Dermis blood vessel endothelial cell (primary cell): ENCODE data around the gene ABLIM2. TPM values are rescaled to one million over a fixed set of nuclear protein-coding genes. Genes with fewer than 3 reads are reported as not detected.

Experiments used
- DNase-seq: peaks from one replicate; pipeline ENCODE4 v3.0.0; 2010
- total RNA-seq: library from RNA; depleted of rRNA; stranded (reverse); fragments of >200 nt; gene quantifications from 2 replicates; pipeline ENCODE4 v1.2.3, GENCODE V29; 2014

ABLIM2 gene
- 8.8 and 10.8 TPM in 2 replicates for total RNA-seq

DNA sequence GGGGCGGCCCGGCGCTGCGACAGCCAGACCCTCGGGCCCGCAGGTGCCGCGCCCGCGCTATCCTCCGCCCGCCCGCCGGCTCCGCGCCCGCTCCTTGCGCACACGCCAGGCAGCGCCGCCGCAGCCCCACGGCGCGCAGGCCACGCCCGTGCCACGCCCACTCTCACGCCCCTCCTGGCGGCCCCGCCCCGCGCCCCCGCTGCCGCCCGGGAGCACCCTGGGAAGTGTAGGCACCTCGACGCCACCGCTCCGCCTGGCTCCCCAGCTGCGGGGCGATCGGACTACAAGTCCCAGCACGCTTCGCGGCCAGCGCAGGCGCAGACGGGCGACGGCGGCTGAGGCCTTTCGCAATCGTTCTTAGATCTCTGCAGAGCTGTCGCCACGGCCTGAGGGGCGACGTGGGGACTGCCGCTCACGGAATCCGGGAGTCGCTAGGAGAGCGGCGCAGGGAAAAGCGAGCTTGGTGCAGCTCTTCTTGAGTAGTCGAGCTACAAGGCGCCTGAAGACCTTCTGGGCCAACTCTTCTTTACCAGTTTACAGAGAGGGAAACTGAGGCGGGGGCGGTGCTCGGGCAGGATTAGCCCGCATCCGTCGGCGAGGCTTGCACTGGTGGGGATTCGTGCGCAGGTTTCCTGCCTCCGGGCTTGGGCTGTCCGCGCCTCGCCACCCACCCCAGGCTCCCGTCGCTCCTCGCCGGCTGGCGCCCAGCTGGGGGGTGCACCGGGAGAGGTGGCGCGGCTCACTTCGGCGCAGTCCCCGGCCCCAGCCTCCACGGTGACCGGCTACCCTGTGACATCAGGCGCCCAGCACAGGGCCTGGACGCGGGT is at the start of gene ABLIM2:
Gene ABLIM2, minus strand, starts transcription at position 104 of the 827 bp plus-strand sequence. CDS start 124 bp downstream, outside the sequence.
- DNase-seq: peak; percentile 99

DNA sequence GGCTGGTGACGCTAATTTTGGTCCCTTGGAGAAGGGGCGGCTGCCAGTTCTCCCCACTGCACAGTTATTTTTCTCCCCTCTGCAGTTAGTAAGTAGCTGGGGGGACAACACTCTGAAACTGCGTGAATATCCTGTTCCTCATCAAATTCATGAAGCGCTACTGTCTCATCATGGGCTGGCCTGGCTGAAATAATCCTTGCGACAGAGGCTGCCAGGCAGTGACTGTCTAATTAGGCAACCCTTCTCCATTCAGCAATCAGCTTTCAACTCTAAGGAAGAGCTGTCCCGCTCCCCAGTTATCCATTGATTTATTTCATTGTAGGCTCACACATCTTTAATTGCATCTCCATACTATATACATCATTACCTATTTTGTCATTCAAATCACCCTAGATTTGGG is 48.7 kb upstream of the ABLIM2 start:
- DNase-seq: no peak

DNA sequence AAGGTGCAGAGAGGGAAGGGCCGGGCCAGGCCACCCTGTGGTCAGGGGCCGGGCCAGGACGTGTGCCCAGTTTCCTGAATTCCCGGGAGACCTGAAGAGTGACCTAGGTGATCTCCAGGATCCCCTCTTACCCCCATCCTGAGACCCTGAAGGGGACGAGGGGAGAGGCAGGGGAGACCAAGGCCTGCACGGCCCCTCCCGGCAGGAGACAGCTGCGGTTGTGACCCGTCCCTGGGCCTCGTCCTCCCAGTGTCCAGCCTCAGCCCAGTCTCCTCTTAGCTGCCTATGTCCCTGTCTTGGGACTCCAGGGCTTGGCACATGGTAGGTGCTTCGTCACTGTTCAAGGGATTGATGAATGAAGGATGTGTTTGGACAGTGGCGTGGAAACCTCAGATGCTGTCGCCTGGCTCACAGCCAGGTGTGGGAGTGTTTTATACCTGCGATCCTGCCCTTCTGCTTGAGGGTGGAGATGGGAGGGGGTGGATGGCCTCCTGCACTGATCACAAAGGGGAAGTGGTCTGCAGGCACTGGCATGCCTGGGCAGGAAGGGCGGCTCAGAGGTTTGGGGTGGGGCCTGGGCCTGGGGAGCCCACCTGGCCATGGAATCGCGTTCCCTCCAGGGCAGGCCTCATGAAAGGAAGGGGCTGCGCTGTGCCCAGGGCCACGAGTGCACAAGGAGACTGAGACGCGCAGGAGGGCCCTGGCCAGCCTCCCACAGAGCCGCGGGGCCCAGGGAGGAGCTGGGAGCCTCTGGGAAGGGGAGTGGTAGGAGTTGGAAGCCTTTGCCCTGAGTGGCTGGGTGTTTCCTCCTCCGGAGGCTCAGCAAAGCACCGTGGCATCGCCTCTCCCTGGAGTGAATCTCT is 47.4 kb upstream of the ABLIM2 start:
- DNase-seq: no peak

DNA sequence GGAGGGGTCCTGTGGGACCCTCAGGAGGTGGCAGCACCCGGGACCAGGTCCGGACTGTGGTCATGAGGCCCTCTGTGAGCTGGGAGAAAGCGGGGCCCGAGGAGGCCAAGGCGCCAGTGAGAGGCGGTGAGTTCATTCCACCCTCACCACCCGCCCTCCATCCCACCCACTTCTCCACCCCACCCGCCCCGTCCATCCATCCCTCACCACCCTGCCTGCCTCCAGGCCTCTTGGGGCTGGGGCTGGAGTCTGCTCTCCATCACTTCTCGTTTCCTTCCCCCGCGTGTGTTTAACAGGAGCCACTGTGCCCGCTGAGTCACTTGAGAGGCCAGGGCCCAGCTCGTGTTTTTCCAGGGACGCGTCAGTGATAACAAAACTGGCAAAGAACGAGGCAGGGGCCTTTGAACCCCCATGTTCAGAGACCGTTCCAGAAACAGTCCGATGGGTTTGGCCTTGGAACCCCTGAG is 46.7 kb upstream of the ABLIM2 start:
- no peak for DNase-seq

GRCh38 chr4:8204576-8205227 is 46.1 kb upstream of the ABLIM2 start:
- no peak for DNase-seq

DNA sequence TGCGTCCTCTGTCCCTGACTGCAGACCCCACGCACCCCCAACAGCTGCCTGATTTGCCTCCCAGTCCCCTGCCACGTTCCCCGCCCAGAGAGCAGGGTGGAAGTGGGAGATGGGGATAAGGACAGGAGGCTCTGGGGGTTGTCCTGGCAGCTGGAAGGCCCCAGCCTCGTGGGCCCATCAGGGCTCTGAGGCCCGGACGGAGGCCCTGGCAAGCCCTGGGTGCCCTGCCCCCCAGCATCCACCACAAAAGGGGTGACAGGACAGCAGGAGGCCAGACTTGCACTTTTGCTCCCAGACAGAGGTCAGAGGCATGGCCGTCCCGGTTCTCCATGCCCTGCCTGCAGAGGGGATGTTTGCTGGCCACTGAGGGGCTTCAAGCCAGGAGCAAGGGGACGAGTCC is 45.2 kb upstream of the ABLIM2 start:
- DNase-seq: no peak

DNA sequence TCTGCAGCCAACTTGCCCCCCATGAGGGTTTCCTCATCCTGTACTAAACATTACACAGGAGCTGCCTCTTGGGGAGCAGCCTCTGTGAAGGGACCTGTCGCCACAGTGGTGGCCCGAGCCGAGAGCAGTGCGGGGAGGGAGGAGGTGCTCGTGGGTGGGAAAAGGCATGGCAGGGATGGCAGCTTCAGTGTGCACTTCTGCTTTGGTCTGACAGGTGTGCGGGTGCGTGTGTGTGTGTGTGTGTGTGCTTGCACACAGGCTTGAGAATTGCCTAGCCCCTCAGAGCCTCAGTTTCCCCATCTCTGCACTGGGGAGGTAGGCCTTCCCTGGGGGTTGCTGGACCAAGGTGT is 44.4 kb upstream of the ABLIM2 start:
- no peak for DNase-seq

DNA sequence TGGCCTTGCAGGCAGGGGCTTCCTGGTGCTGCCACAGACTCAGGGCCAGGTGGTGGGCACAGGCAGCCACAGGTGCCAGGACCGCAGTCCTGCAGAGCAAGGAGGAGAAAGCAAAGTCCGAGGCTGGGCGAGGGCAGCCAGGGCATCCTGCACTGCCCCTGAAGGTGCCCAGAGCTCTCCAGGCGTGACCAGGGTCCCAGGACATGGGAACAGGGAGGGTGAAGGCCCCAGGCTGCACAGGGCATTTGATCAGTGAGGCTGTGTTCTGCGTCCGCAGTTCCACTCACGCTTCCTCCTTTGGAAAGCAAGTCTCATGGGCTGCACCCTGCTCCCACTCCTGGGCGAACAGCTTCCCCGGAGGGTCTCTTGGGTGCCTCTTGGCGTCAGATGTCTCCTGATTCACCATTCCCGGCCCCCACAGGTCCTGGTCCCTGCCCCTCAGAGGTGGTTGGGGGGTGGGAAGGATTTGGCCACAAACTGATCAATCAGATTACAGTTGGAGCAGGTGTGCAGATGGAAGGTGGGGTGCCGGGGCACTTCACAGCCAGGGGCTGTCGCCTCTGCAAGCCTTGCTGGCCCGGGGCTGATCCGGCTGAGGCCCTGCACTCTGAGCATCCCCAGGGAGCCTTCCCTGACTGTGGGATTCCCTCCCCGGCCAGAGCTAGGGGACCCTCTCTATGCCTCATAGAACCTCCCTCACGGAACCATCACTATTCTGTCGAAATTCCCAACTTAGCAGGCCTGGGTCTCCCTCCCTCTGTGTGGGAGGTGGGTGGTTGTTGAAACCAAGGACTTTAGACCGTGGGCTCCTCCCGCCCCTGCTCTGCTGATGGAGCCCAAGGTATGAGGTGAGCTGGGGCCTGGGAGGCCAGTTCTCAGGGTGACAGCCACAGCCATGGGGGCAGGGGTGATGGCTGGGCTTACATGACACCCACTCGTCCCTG is 43.8 kb upstream of the ABLIM2 start:
- no peak for DNase-seq

- DNase-seq: peak; percentile 40
These were observed 42.7 kb upstream of the ABLIM2 start for GRCh38 chr4:8201321-8201781.

GRCh38 chr4:8200302-8200975 is 41.8 kb upstream of the ABLIM2 start:
- peak; percentile 78 for DNase-seq

DNA sequence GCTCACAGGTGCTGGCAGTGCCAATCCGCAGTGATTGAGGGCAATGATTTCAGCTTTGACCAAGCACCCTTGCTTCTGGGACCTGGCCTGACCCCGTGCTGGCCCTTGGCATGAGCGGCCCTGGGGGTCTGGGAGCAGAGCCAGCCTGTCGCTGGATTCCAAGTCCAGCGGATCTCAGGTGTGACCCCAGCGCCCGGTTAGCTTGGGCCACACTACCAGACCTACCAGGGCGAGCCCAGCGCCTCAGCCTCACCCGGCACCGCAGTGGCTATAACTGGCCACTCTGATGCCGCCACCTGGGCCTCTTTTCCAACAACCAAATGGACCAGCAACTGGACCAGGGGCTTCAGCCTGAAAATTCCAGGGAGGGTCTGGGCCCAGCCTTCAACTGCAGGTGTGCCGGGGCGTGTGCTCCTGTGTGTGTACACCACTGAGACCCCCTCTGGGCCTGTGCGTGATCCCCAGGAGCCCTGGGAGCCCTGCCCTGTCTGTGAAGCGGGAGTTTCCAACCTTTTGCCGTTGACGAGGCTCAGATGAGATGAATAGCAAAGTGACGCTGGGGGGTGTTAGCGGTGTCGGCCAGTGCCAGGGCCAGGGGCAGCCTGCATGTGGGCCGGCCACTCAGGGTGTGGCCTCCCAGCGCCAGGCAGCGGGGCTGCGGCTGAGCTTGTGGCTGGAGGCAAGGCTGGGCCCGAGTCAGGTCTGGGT is 41.1 kb upstream of the ABLIM2 start:
- DNase-seq: peak; percentile 51

- DNase-seq: peak; percentile 97
These were observed 40.4 kb upstream of the ABLIM2 start, which contains the start of gene SH3TC1 for GRCh38 chr4:8198906-8199593. Gene SH3TC1 (plus strand): TSS chr4:8199290. CDS start chr4:8205195, 5,905 bp downstream.

DNA sequence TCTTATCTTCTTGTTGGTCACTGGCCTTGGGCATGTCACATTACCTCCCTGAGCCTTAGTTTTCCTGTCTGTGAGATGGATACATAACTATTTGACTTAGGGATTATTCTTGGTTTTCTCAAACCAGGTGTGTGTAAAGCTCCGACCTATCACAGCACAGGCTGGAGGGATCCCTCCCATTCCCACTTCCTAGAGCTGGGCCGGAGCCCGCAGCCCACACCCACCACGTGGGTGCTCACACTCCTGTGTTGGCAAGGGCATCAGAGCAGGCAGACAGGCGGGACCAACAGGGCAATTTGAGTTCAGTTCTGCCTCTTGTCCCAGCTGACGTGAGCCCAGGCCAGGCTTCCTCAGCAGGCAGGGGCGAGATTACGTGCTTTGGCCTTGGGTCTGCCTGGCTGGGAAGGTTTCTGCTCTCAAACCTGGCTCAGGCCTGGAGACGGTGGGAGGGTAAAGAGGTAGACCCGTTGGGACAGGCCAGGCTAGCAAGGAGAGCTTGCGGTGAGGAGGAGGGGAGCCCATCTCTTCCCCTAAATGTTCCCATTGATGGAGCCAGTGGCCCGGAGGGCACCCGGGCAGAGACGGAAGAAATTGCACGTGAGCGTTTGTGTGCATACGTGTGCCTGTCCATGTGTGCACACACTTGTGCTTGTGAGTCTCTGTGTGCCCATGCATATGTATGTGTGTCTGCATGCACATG is 39.7 kb upstream of the ABLIM2 start:
- no peak for DNase-seq

DNA sequence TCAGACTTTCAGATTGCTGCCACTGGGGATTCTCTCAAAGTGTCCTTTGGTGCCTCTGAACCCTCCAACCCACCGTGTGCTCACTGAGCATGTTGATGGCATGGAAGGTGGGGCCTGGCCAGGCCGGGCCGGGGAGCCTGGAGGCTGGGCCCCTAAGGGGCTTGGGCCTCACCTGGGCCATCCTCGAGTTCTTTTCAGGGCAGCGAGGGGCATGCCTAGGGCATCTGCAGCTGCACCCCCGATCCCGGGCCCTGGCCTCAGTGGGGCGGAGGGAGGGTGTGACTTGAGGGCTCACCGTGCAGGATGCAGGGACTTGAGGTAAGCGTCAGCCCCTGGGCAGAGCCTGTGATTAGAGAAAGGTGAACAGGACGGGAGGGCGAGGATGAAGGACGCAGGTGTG is 38.9 kb upstream of the ABLIM2 start:
- no peak for DNase-seq

GRCh38 chr4:8195841-8196458 is 37.3 kb upstream of the ABLIM2 start:
- DNase-seq: peak; percentile 49

- DNase-seq: peak; percentile 69
These were observed 36.8 kb upstream of the ABLIM2 start for GRCh38 chr4:8195431-8195830.

- DNase-seq: peak; percentile 54
These were observed 36.0 kb upstream of the ABLIM2 start for GRCh38 chr4:8194306-8195242.
